Mesenteric fat pad (tissue), 1 donor: ENCODE data around the gene LDLRAD4. TPM values are rescaled to one million over a fixed set of nuclear protein-coding genes. Genes with fewer than 3 reads are reported as not detected.

Experiments used
- DNase-seq: peaks from one replicate; pipeline ENCODE4 v3.0.0-alpha.2; 2020; ENCODE audit warnings: low spot score
- total RNA-seq: library from RNA; stranded (reverse); fragmentation: NEBNext Ultra II Directional; extraction: Animal tissue kit (Norgen Biotek cat#: 25700); gene quantifications from one replicate; pipeline ENCODE4 v1.2.1, GENCODE V29; 2021
- donor health status: DM: yes; HTN: yes; CAD: no.

LDLRAD4 gene
- total RNA-seq, 1 donor from 2014 or later, result 39.6 TPM

DNA sequence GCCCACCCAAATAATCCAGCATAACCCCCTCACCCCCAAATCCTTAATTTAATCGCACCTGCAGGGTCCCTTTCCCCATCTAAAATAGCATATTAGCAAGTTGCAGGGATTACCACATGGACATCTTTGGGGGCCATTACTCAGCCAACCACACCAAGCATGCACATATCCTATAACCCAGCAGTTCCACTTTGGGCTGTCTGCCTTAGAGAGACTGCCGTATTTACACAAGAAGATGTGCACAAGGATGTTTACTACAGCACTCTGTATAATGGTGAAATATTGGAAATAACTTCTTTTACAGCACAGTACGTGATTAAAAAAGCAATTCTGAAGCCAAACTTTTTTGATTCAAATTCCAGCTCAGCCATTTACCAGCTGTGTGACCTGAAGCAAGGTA, 17.3 kb upstream of the LDLRAD4 start:
- no peak for DNase-seq

DNA sequence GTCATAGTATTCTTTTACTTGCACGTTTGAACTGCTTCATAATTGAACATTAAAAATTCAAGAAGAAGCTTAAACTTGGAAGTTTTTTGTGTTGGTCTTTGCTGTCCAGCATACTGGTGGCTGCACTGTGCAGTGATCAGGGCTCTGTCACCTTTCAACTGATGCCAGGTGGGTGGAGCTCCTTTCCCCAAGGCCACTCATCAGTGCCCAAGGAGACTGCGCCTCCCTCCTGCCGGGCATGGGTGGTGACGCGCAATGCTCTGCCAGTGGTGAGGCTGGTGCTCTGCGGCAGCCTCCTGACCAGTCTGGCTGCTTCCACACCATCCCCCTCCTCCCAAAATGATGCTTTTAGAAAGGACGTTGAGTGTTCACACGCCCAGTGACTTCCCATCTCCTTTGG, 16.0 kb upstream of the LDLRAD4 start:
- no peak for DNase-seq

DNA sequence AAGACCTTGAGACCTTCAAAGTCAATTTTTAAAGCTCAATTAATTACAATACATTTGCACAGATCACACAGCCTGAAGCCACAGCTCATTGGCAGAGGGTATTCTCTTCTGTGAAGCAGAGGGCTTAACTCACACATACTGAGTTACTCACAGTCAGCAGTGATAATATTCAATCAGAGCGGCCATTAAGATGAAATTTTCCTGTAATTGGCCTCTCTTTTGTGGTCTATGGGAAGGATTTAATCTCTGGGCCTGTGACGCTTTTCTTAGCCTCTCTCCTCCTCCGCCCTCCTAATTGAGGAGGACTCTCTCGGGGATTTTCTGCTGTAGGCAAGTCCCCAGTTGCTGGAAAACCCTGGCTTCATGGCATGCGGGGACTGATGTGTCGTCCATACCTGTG, 12.3 kb upstream of the LDLRAD4 start:
- no peak for DNase-seq

DNA sequence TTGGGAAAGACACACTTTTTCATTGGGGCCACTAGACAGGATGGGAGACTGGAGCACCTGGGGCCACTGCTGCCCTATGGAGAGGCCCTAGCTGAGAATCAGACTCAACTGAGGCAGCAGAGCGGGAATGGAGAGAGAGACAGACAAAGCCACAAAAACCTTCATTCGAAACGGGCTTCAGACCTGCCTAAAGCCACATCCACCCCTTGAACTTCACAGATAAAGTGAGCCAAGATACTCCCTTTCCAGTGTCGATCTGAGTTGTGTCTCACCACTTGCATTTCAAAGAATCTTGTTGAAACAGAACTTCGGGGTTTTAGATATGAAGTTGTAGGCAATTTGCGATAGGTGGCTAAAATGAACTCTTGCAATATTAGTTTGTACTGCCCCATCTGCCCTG, 11.3 kb upstream of the LDLRAD4 start:
- no peak for DNase-seq

DNA sequence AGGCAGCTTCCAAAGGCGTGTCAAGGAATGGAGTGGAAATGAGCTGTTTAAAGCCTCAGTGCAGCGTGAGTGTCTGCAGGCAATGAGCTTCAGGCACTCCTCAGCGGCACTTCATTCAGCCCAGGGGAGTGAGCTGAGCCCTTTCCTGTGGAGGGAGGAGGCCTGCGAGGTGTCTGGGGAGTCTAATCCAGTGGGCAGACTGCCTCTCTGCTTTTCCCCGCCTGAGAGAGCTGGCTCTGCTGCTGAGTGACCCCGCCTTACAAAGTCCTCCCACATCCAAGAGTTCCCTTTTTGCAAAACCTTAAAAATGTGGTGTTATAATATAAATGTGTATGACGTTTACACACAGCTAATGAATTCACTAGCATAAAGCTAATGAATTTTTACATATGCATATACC, 7.0 kb upstream of the LDLRAD4 start:
- DNase-seq, result no peak

DNA sequence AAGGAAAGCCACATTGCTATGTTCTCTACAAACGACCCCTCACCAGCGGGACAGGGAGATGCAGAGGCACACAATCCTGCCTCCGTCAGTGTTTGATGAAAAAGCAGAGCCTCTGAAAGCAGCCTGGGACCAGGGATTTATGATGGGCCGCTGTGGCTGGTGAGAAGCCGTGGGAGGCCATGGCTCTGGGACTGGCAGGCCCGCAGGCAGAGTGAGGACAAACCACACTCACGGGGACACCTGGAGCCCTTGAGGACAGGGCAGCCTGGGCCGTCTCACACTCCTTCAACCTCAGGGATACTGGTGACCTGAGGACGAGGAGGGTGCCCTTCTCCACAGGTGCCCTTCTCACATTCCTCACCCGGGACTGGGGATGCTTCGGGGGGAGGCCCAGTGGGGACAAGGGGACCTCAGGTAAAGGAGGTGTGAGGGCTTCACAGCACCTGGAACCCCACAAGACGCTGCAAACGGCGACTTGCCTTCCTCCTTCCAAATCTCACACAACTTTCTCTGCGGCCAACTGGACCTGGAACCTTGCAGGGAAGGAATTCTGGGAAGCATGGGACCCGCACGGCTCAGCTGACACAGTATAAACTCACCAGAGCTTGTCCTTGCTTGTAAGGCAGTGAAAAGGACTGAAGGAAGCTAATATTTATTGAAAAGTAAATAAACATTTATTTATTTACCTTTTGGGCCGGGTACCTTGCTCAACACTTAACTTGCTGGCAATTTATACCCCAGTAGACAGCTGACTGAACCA, 5.3 kb upstream of the LDLRAD4 start:
- no peak for DNase-seq

DNA sequence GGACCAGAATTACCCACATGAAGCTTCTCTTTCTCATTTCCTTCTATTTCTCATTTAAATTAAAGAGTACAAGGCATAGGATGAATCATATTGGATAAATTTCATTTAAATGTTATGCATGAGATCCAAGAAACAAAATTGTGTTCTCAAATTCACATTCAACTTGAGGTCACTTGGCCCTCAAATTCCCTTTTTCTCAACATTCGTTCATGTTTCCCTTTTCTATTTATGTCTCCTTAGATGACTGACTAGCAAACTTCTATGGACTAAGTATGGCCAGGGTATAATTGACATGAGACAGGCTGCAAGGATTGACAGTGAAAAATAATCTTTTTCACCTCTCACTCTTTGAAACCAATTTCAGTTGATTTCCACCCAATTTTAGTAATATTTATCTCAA, 4.0 kb upstream of the LDLRAD4 start:
- no peak for DNase-seq

DNA sequence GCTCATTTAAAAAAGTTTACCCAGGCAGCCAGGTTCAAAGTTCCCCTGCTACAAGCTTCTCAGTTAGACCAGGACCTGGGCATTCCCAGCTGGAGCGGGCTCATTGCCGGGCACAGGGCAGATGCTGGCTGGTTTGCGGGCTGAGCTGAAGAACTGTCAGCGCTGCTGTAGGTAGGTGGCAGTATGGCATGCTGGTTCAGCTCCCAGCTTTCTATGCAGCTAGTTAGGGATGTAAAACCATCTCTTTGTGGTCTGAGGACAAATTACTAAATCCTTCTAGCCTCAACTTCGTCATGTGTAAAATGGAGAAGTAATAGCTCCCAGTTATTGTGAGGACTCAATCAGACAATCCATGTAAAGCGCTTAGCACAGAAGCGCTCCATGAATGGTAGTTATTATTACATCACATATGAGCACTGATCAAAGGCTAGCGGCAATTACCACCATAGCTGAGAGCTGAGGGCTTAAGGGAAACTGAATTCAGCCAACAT, 2.4 kb upstream of the LDLRAD4 start:
- no peak for DNase-seq

DNA sequence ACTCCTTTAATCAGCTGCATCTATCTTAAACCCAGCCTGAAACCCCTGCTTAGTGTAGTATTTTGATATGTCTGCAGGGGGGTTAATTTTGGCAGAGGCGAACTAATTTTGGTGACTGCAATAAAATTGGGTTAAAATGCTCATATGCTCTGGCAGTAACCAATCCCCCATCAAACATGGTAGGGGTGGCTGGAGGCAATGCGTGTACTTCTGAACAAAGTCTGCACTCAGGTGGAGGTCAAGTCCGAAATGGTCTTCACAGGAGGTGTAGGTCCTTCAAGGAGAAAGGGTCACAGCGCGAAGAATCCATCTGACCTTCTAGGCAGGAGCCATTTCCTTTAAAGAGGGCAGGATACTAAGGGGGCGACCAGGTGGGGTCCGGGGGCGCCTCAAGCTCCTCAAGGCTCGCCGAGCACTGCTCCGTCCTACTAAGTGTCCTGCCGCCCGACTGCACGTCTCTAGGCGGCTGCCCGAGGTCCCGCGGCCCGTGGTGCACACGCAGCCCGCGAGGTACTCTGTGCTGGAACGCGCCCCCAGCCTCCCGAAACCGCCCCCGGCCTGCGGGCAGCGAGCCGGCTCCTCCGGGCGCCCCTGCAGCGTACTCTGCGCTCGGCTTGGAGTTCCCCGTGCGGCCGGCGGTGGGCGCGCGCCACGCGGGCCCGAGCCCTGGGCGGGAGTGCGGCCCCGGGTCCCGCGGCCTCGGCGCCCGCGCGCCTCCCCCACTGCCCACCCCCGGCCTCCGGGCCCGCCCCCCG, 1.7 kb upstream of the LDLRAD4 start:
- no peak for DNase-seq

DNA sequence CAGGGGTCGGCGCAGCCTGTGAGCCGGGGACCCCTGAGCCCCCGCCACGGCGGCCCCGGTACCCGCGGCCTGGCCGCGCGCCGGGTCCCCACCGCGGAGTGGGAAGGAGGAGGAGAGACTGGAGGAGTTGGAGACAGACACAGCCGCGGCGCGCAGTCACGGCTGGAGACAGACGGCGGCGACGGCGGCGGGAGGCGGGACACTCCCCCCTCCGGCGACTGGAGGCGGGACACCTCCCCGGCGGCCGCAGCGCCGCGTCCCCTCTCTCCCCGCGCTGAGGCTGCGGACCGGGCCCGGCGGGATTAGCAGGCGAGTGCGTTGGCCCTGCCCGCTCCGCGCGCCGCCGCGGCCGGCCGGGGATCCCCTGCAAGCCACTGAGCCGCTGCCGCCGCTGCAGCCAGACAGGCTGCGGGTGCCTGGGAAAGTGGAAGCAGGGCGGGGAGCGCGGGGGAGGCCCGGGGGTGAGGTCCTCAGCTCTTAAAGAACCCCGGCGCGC, 1.0 kb upstream of the LDLRAD4 start:
- no peak for DNase-seq

DNA sequence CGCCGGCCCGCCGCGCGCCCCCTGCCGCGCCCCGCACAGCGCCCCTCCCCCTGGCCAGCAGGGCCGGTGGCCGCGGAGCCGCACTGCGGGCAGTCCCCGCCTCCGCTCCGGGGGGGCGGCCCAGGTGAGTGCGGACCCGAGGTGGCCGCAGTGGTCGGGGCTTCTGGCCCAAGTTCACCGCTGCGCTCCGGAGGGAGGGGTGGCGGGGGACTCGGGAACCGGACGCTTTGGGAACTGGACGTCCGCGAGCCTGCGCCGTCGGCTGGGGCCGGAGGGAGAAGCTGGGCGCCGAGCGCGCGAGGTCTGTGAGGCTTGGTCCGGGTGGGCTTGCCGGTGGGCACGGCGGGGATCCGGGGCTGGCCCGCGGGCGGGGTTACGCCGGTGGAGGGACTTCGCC, 591 bp upstream of the LDLRAD4 start:
- DNase-seq, result no peak

DNA sequence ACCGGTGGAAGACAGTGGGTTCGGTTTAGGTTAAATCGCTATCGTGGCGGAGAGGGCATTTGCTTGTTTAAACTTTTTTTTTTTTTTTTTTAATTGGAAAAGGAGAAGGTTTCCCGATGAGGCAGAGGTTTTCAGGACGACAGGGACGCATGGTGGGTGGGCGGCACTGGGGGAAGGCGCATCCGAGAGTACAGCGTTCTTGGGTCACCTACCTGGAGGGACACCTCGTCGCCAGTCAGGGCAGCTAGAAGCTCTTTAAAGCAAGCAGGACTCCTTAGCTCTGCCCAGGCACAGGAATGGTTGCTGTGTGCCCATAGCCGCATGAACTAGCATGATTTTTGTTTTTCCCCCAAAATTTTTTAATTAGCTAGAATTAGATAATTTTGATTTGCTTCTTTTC, 437 bp downstream of the LDLRAD4 start:
- no peak for DNase-seq

DNA sequence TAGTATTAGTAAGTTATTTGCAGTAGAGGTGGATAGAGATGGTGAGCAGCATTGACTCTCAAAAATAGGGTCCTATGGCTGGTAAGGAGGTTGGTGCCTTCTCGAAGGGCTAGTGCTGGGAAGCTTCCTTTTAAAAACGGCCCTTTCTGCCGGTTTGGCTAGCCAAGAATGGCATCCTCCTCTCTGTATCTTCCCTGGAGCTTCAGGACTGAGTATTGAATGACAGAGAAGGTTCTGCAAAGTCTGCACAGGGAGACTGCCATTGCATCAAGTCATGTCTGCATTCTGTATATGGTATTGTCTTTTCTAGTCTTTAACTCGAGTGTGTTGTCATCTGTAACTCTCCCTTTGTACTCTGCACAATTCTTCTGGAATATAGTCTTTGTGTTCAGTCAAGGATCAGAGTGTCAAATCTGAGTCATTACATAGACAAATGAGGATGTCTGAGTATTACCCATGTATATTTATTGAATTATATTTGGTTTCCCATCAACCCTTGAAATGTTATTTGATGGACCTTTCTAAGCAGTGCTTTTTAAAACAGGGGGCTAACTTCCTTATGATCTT, 1.1 kb downstream of the LDLRAD4 start:
- DNase-seq, result no peak

DNA sequence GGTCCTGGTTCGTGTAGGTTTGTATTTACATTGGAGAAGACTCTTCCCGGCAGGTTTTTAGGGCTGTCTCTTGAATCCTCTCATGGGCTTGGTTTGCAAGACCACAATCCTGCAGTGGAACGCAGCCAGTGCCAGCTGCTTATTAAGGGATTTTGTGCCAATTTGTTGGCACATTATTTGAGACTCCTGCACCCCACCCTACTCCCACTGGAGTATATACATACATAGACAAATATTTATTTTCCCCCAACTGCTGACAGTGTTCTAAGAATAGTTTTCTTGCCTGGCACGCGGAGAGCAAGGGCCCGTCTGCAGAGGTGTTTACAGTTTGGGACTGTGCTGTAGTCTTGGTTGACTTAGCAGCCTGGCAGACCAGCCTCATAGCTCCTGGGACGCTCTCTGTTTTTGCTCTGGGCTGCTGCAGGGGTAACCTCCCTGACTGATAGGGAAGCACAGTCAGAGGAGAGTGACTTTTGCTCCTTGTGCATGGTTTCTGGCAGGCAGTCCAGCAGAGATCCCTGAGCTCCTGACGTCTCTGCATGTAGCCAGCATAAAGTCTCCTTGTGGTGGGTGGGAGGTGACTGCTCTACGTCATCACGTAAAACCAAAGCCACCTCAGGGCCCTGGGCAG, 1.9 kb downstream of the LDLRAD4 start:
- no peak for DNase-seq

DNA sequence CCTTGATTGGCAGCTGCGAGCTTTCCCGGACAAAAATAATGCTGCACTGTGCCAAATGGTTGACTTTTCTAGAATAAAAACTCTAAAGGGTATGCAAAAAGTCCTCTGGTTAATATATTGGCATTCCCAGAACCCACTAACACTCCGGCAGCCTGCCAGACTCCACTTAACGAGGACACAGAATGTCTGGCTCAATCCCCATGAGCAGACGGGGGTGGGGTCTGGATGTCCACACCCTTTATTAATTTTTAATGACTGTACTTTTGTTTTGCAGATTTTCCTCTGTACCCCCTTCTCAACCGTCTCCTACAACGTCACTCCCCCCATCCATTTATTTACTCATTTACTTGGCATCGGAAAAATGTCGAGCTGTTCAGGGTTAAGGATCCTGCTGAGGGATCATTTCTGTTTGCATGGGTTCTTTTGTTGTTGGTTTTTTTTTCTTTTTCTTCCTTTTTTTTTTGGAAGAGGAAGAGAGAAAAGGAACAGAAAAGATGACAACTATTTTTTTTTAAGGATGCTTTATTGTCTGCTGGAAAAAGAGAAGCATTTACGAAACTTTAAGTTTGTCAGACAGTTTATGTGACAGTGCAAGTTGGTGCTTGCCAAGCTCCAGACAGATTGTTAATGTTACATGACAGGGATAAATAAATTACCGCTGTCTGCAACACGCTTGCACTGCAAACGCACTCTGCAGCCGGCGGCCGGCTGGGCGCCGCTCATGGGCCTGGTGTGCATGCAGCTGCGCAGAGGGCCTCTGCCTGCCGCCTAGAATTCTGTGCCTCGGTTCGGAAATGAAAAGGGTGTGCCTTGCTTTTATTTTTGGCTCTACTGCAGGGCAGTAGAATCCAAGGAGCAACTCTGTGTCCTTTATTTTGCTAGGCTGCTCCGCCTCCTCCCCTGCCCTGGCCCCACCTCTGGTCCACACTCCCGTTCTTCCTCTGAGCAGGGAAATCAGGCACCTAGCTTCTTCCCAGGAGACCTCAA, 3.6 kb downstream of the LDLRAD4 start:
- DNase-seq, result no peak

DNA sequence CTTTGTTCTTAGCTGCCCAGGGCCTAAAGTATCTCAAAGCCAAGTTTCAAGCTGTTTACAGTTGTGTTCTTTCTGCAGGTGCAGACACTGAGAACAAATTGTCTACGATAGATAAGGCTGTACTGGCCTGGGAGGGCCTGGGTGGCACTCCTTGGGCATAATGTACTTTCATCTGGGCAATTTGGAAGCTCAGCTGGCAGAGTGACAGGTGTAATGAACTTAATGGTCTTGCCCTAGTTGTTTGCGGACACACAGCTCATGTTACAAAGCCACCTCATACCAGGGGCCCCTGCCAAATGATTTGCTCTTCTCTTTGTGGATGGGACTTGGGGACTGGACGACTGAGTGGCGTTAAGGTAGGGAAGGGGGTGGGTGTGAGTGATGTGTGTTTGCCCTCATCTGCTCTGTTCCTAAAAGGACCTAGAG, 4.3 kb downstream of the LDLRAD4 start:
- DNase-seq, result no peak

DNA sequence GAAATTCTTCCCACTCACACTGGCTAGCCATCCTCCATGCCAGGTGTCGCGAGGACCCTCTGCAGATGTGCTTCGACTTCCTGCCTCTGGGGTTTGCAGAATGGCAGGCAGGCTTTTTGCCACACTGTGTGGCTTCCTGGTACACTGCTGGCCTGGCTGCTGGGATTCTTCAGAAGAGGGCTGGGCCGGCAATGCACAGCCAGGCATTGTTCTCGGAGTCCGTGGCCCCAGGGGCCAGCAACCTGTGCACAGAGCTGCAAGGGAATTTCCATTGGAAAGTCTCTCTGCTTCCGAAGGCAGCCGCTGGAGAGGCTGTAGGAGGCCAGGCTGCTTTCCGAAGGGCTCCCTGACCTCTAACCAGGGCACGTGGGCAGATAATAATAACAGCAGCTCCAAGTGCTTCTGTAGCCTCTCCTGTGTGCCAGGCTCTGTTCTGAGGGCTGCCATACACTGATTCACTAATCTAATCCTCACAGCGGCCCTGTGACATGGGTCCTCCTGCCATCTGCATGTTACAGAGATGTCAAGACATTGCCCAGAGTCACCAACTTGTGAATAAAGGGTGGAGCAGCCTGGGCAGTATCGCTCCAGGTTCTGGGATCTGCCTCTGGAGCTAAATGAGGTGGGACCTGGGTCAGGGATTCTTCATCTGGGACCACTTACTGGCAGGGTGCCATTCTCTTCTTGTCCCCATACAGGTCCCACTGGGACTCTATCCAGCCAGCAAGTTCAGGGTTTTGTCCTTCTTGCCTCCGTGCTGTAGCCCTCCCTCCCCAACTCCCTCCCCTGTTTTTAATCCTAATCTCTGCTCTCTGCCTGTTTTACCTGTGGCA, 5.0 kb downstream of the LDLRAD4 start:
- no peak for DNase-seq

DNA sequence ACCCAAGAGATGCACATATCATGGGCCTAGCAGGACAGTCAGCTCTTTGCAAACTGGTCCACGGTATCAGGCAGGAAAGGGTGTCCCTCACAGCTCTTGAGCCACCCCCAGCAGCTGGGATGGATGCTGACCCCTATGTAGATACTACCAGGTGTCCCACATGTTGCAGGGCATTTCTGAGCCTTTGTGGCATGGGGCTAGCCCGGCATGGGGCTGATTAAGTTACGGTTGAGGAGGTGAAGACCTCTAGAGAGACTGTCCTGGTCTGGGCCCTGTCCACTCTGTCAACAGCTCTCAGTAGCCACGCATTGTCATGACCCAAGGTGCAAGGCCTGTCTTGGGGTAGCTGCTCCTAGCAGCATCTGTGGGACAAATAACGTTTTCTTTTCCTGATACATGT, 6.7 kb downstream of the LDLRAD4 start:
- no peak for DNase-seq

DNA sequence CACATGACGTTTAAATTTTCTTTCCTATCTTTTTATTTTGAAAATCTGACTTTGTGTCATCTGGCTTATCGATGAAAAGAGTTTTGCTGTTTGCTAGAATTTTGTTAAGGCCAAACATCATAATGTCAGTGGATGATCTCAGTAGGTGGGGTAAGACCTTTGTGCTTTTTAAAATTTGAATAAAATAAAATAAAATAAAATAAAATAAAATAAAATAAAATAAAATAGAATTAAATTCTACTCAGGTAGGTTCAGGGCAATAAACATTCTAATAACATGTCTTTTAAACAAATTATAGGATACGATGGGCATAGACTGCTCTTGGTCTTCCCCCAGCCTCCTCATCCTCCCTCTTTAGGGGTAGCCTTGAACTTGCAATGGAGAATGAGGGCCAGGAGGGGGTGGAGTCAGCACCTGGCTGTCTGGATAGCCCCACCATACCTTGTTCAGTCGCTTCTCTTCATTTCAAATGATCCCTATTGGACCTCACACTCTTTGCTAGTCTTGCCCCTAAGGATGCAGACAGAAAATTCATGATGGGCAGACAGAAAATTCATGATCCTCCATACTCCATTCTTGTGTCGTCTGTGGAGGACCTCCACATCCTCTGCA, 8.1 kb downstream of the LDLRAD4 start:
- DNase-seq, result no peak
